Measurements from ENCODE around the gene RNF31.

RNF31 gene

GRCh38 chr14:24126939-24127338 is 20.4 kb upstream of the RNF31 start:
- Histone ChIP-seq H3K4me3 (no peak overlapping the region), H3K4me2 (peak overlapping the region in 6 of 11 experiments; percentile 16 to 62 (median 52); a peak in 10 of 22 replicates), H3K36me3 (peaks cover 20 to 32% (median 30%) of the 10 kb centered on the region in 11 experiments), H3K9me3 (replicated peaks in 1 of 11) (no peaks in the 10 kb centered on the region), H3K9ac (no peak overlapping the region), H3K27ac (no peak overlapping the region), H4K20me1 (no peaks in the 10 kb centered on the region; a peak in 1 of 22 replicates), H3K27me3 (no peaks in the 10 kb centered on the region), H3K4me1 (peaks cover 8 to 40% (median 29%) of the 10 kb centered on the region in 10 experiments; a peak in 18 of 20 replicates)
- no peak for TF ChIP-seq Cebpa-rat (IDR thresholded peaks at IDR 0.05)

GRCh38 chr14:24127673-24128072 is 19.6 kb upstream of the RNF31 start:
- peaks cover 12 to 25% (median 22%) of the 10 kb centered on the region in 11 experiments for H3K36me3 ChIP-seq
- no peak overlapping the region for H3K27ac ChIP-seq
- no peak for TF ChIP-seq Cebpa-rat (IDR thresholded peaks at IDR 0.05)
- H3K9me3 ChIP-seq (replicated peaks in 1 of 11): no peaks in the 10 kb centered on the region
- H3K4me3 ChIP-seq: no peak overlapping the region
- peak overlapping the region in 1 of 11 experiments; percentile 36; a peak in 1 of 22 replicates for H3K9ac ChIP-seq
- H3K4me2 ChIP-seq: peak overlapping the region in 8 of 11 experiments; percentile 16 to 62 (median 50); a peak in 15 of 22 replicates
- H3K27me3 ChIP-seq: no peaks in the 10 kb centered on the region
- H4K20me1 ChIP-seq: no peaks in the 10 kb centered on the region; a peak in 1 of 22 replicates
- peaks cover 8 to 40% (median 29%) of the 10 kb centered on the region in 10 experiments; a peak in 18 of 20 replicates for H3K4me1 ChIP-seq

- Histone ChIP-seq H3K9ac (no peak overlapping the region), H4K20me1 (no peaks in the 10 kb centered on the region; a peak in 1 of 22 replicates), H3K36me3 (peaks cover 0 to 7% (median 4%) of the 10 kb centered on the region in 11 experiments; a peak in 12 of 22 replicates), H3K4me1 (peaks cover 8 to 40% (median 29%) of the 10 kb centered on the region in 10 experiments; a peak in 18 of 20 replicates), H3K27me3 (no peaks in the 10 kb centered on the region), H3K4me3 (no peak overlapping the region), H3K27ac (no peak overlapping the region), H3K4me2 (no peak overlapping the region), H3K9me3 (replicated peaks in 1 of 11) (no peaks in the 10 kb centered on the region)
- TF ChIP-seq Cebpa-rat (IDR thresholded peaks at IDR 0.05): no peak
Observed at GRCh38 chr14:24129410-24129998, 17.8 kb upstream of the RNF31 start.

GRCh38 chr14:24130380-24130716 is 16.9 kb upstream of the RNF31 start, which contains the start of gene FITM1:
Gene FITM1 (plus strand): TSS chr14:24130659. CDS start chr14:24131564, 905 bp downstream.
- TF ChIP-seq Cebpa-rat (IDR thresholded peaks at IDR 0.05): no peak

GRCh38 chr14:24130717-24131548 is 16.4 kb upstream of the RNF31 start:
- no peaks in the 10 kb centered on the region for H3K9me3 ChIP-seq (replicated peaks in 1 of 11)
- H3K4me1 ChIP-seq: peaks cover 14 to 41% (median 30%) of the 10 kb centered on the region in 10 experiments
- TF ChIP-seq Cebpa-rat (IDR thresholded peaks at IDR 0.05): no peak
- peak overlapping the region in 10 of 11 experiments; percentile 12 to 52 (median 28); a peak in 14 of 22 replicates for H3K4me2 ChIP-seq
- H3K27ac ChIP-seq: 0 out of 22 replicates have a peak overlapping the region, but pooled peaks of 1 of the 11 experiments have one; percentile 14
- H3K9ac ChIP-seq: peak overlapping the region in 3 of 11 experiments; percentile 4 to 21 (median 13); a peak in 1 of 22 replicates
- H3K36me3 ChIP-seq: no peaks in the 10 kb centered on the region; a peak in 1 of 22 replicates
- H4K20me1 ChIP-seq: no peaks in the 10 kb centered on the region; a peak in 1 of 22 replicates
- no peak overlapping the region for H3K4me3 ChIP-seq
- no peaks in the 10 kb centered on the region for H3K27me3 ChIP-seq

More at GRCh38 chr14:24130380-24130716, 16.9 kb upstream of the RNF31 start, which contains the start of gene FITM1:
- peak within 1 kb of the TSS in 10 of 11 experiments; percentile 12 to 52 (median 28); a peak in 14 of 22 replicates for H3K4me2 ChIP-seq
- no peaks in the 10 kb centered on the region for H3K9me3 ChIP-seq (replicated peaks in 1 of 11)
- H3K27ac ChIP-seq: 0 out of 22 replicates have a peak within 1 kb of the TSS, but pooled peaks of 1 of the 11 experiments have one; percentile 14
- H3K27me3 ChIP-seq: no peaks in the 10 kb centered on the region
- peaks cover 11 to 43% (median 31%) of the 10 kb centered on the region in 10 experiments for H3K4me1 ChIP-seq
- H3K4me3 ChIP-seq: no peak within 1 kb of the TSS
- H4K20me1 ChIP-seq: no peaks in the 10 kb centered on the region; a peak in 1 of 22 replicates
- H3K9ac ChIP-seq: peak within 1 kb of the TSS in 3 of 11 experiments; percentile 4 to 21 (median 13); a peak in 1 of 22 replicates
- H3K36me3 ChIP-seq: no peaks in the 10 kb centered on the region; a peak in 1 of 22 replicates

GRCh38 chr14:24131549-24131966 is 15.7 kb upstream of the RNF31 start:
- Histone ChIP-seq H3K4me2 (no peak overlapping the region), H3K4me1 (peaks cover 15 to 38% (median 27%) of the 10 kb centered on the region in 10 experiments), H3K27ac (no peak overlapping the region), H3K9ac (no peak overlapping the region), H3K4me3 (no peak overlapping the region), H4K20me1 (peaks cover 0 to 4% (median 1%) of the 10 kb centered on the region in 11 experiments; a peak in 6 of 22 replicates), H3K27me3 (no peaks in the 10 kb centered on the region), H3K36me3 (no peaks in the 10 kb centered on the region; a peak in 1 of 22 replicates), H3K9me3 (replicated peaks in 1 of 11) (no peaks in the 10 kb centered on the region)
- TF ChIP-seq Cebpa-rat (IDR thresholded peaks at IDR 0.05): no peak

- H3K9ac ChIP-seq: no peak overlapping the region
- no peaks in the 10 kb centered on the region for H3K27me3 ChIP-seq
- H4K20me1 ChIP-seq: peaks cover 0 to 11% (median 8%) of the 10 kb centered on the region in 11 experiments; a peak in 9 of 22 replicates
- no peaks in the 10 kb centered on the region for H3K9me3 ChIP-seq (replicated peaks in 1 of 11)
- peaks cover 21 to 38% (median 31%) of the 10 kb centered on the region in 10 experiments for H3K4me1 ChIP-seq
- peaks cover 0 to 3% (median 2%) of the 10 kb centered on the region in 11 experiments; a peak in 17 of 22 replicates for H3K36me3 ChIP-seq
- TF ChIP-seq Cebpa-rat (IDR thresholded peaks at IDR 0.05): no peak
- no peak overlapping the region for H3K27ac ChIP-seq
- no peak overlapping the region for H3K4me2 ChIP-seq
- H3K4me3 ChIP-seq: no peak overlapping the region
Observed at GRCh38 chr14:24132061-24132685, 15.1 kb upstream of the RNF31 start.

GRCh38 chr14:24132976-24133375 is 14.3 kb upstream of the RNF31 start:
- H3K4me3 ChIP-seq: no peak overlapping the region
- no peak overlapping the region for H3K9ac ChIP-seq
- H3K4me1 ChIP-seq: peaks cover 29 to 38% (median 32%) of the 10 kb centered on the region in 10 experiments
- TF ChIP-seq Cebpa-rat (IDR thresholded peaks at IDR 0.05): no peak
- H3K9me3 ChIP-seq (replicated peaks in 1 of 11): no peaks in the 10 kb centered on the region
- H3K27ac ChIP-seq: no peak overlapping the region
- no peaks in the 10 kb centered on the region for H3K27me3 ChIP-seq
- no peak overlapping the region for H3K4me2 ChIP-seq
- peaks cover 7 to 12% (median 10%) of the 10 kb centered on the region in 11 experiments for H3K36me3 ChIP-seq
- H4K20me1 ChIP-seq: peaks cover 0 to 19% (median 16%) of the 10 kb centered on the region in 11 experiments; a peak in 15 of 22 replicates
